Central memory CD4-positive, alpha-beta T cell (primary cell): Measurements from ENCODE around the gene SLC25A10.

Experiments
- DNase-seq: peaks from one replicate; pipeline ENCODE4 v3.0.0; 2022

SLC25A10 gene

GRCh38 chr17:81706757-81707624 is 5.1 kb upstream of the SLC25A10 start:
- DNase-seq = no peak

DNA sequence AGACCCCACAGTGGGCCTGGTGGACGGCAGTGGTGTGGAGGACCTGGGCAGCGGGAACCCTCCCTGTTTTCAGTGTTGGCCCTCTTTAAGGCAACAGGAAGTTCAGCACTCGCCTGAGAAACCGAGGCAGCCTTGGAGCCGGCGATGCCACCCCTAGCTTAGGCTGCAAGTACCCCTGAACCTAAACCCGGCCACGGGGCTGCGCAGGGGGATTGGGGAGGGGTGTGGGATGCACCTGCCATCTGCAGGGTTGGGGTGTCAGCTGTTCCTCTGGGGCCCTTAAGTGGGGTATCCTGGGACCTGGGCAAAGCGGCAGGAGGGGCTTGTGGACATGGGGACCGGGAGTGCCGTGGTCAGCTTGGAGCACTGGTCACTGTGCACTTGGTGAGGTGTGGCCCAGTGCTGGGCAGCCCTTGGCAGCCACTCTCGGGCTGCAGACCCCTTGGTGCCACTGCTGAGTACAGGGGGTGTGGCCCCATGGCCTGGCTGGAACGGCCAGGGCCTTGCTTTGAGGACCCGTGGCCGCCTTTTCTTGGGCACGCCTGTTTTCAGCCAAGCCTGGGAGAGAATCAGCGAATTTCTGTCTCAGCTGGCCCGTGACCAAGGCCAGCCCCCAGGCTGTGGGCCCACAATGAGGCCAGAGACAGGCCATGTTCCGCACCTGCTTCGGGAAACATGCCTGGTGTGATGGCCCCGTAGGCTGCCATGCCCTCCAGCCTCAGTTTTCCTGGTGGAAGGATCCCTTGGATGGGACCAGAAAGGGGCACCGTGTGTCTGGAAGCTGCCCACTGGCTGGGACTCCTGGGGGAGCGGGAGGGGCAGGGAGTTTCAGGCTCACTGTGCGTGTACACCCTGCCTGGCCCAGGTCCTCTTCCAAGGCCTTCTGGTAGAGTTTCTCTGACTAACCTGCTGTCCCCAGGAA is 4.1 kb upstream of the SLC25A10 start:
- no peak for DNase-seq

GRCh38 chr17:81708739-81709185 is 3.3 kb upstream of the SLC25A10 start:
- DNase-seq = no peak

DNA sequence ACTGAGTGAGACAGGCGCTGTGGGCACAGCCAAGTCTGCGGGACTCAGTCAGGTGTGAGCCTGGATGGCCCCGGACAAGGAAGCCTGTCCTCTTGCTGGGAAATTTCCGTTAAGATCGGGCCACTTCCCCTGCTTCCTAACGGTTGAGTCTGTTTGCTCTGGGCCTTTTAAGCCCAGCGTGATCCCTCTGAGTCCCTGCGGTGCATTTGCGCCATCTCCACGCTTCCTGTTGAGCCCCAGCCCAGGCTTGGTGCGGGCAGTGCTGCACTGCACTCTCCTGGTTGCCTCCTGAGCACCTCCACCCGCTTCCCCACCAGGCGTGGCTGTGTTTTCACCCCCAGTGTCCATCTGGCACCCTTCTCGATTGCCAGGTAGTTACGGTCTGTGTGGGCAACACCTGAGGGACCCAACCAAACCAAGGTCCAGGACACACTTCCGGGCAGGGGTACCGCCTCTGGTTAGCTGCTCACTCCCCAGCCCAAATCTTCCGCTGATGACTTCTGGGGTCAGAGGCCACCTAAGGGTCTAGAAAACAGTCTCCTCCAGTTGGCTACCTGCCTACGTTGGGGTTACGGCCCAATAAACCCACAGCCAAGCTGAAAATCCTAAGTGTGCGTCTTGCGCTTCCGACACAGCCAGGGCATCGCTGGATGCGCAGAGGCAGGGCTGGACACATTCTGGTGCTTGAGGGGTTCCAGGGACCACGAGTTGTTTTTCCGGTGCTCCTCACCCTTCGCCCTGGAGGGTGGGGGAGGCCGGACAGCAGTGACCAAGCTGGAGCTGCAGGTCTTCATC is 1.4 kb upstream of the SLC25A10 start:
- DNase-seq = no peak

- no peak for DNase-seq
These were observed 452 bp downstream of the SLC25A10 start for GRCh38 chr17:81712468-81713003.

DNA sequence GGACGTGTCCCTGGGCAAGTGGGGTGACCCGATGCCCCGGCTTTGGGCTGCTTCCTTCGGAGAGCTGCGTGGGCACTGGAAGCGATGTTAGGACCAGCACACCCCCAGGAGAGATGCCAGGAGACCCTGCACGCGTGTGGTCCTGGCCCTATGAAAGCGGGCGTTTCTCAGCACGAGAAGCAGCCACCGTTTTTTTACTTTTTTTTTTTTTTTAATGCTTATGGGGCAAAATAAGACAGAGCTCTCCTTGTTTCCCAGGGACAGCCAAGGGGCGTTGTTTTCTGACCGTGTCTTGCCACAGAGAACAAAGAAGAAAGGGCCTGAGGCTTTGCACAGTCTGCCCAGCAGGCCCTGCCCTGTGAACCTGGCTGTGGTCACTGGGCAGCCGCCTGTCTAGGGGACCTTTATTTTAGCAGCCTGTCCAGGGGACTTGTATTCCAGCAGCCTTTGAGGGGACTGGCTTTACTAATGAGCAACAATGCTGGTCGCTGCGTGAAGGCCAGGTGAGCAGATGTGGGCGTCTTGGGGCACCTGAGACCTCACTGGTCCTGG is 996 bp downstream of the SLC25A10 start:
- no peak for DNase-seq

GRCh38 chr17:81713556-81714411 is 1.7 kb downstream of the SLC25A10 start:
- no peak for DNase-seq

DNA sequence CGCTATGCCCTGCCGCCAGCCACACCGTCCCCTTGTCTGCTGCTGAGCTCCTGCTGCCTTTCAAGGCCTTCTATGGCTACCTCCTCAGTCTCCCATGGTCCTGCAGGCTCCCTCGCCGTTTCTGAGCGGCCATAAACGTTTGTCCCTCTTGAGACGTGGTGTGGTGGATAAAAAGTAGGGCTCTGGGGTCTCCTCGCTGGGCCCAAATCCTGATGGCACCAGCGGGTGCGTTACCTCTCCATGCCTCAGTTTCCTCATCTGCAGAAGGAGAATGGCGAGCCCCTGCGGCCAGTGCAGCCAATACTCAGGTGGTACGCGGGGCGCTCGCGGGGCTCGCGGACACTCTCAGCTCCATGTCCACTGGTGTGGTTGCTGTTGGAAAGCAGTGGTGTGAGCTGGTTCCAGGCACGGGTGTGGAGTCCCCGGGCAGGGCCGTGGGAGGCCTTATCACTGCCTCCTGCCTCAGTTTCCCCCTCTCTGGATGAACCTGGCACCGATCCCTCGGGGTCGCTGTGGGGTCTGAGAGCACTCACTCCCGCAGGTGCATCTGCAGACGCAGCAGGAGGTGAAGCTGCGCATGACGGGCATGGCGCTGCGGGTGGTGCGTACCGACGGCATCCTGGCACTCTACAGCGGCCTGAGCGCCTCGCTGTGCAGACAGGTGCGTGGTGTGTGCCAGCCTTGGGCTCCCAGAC is 2.5 kb downstream of the SLC25A10 start:
- DNase-seq = no peak

GRCh38 chr17:81715107-81715871 is 3.2 kb downstream of the SLC25A10 start:
- no peak for DNase-seq

GRCh38 chr17:81715872-81716673 is 4.0 kb downstream of the SLC25A10 start:
- no peak for DNase-seq

DNA sequence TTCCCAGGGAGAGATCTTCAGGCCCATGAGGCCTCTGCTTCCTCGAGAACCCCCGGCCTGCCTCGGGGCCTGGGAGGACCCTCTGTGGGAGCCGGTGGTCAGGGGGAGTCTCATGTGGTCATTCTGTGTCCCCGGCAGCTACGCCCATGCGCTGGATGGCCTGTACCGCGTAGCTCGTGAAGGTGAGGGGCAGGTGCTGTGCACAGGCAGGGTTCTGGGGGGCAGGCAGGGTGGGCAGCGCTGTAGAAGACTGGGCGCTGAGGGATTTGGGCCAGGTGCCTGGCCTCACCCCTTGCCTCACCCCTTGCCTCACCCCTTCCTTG is 4.6 kb downstream of the SLC25A10 start:
- DNase-seq = no peak

GRCh38 chr17:81717049-81717765 is 5.1 kb downstream of the SLC25A10 start:
- no peak for DNase-seq

GRCh38 chr17:81717766-81718089 is 5.6 kb downstream of the SLC25A10 start:
- no peak for DNase-seq

GRCh38 chr17:81719410-81720266 is 7.6 kb downstream of the SLC25A10 start:
- DNase-seq = no peak

GRCh38 chr17:81720267-81721071 is 8.4 kb downstream of the SLC25A10 start:
- DNase-seq = no peak
